H1 (cell line): Measurements from ENCODE around the gene NUP210. TPM values are rescaled to one million over a fixed set of nuclear protein-coding genes. Genes with fewer than 3 reads are reported as not detected.

Experiments
- CTCF ChIP-seq, 3 experiments: IDR thresholded peaks; 1 replicate in 2 of 3; 2 replicates in 1 of 3; pipeline versions ENCODE4 v1.5.1 to v1.6.1; 2011; ENCODE audit warnings: low read length in 3 of 3, mild to moderate bottlenecking in 3 of 3, inconsistent platforms in 2 of 3, low read depth in 1 of 3, moderate library complexity in 1 of 3; ENCODE audit not compliant: insufficient read depth in 1 of 3; ENCODE audit errors: control extremely low read depth in 1 of 3
- KDM1A ChIP-seq: fragments of 200-600, 300-600 bp; sonication (generic); IDR thresholded peaks from 2 replicates; pipeline ENCODE4 v1.7.1; 2016; ENCODE audit warnings: mild to moderate bottlenecking, low read length, borderline replicate concordance
- TEAD4 ChIP-seq: IDR thresholded peaks from 2 replicates; pipeline ENCODE4 v1.6.1; 2012; ENCODE audit warnings: low read depth, low read length, inconsistent platforms, mixed read lengths
- polyA plus RNA-seq, 7 experiments: library from polyadenylated mRNA; depleted of rRNA in 3 of 7; stranded (reverse) in 5 of 7; unstranded in 2 of 7; fragments of >200 nt in 5 of 7; fragments of 200-250 nt in 2 of 7; gene quantifications; 1 replicate in 5 of 7; 2 replicates in 1 of 7; 4 replicates in 1 of 7; pipeline versions ENCODE4 v1.2.1 to v1.2.3, GENCODE V29; 2011 to 2013; ENCODE audit warnings: missing spikeins in 2 of 7, mixed read lengths in 2 of 7
- total RNA-seq: library from RNA; stranded (reverse); fragmentation: NEBNext Ultra II Directional; extraction: Animal tissue kit (Norgen Biotek cat#: 25700); gene quantifications from 2 replicates; pipeline ENCODE4 v1.2.1, GENCODE V29; 2021

Gene NUP210
- total and polyA plus RNA-seq, 2 of the 8 experiments (the other 6 are each of a cell fraction or from before 2014, with no cell fraction given): 51.0 to 53.7 TPM

DNA sequence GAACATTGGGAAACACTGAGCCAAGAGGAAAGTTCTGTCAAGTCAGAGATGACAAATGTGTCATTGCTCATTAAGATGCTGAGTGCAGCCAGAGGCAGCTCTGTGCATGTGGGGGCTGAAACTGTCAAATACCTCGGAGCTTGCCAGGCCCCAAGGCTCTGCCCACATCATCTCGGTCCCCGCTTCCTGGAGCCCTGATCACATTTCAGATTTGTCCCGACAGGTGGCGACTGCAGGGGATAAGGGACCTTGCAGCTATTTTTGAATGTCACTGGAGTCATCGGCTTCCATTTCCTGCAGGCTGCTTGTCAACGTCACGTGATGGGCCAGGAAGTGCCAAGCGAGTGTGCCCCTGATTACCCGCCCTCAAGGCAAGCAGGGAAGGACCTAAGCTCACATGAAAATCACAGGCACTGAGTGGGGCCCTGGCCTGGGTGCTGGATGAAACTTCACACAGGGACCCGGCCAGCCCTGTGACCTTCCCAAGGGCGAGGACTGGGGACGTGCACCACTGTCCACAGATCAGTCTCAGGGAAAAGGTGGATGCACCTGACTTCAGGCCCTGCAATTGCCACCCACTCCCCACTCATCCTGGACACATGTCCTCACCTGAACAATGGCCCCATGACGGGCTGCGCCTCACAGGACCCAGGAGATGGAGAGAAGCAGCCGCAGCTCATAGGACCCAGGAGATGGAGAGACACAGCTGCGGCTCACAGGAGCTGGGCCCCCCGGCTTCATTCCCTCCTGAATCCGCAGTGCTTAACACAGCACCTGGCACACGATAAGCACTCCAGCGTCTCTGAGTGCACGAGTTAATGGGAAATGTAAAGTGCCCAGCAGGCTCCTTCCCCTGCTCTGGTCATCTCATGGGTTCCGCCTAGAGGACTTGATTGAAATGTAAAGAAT lies 73.4 kb downstream of the NUP210 start (continued):
- TF ChIP-seq TEAD4 (0 out of 2 replicates have a peak, but pooled peaks have one; percentile 7), CTCF (IDR thresholded peaks at IDR 0.05; ENCODE audit: control extremely low read depth in 1 of 3, insufficient read depth in 1 of 3, low read depth in 1 of 3, low read length in 3 of 3) (peak in 2 of 3 experiments; percentile 30 to 48; a peak in 2 of 4 replicates), KDM1A (no peak)
